HG02759 (cell line): ENCODE results near the gene ADAMTSL2.

Experiments
- ATAC-seq: cut with Tn5 transposase; IDR thresholded peaks from one replicate; pipeline ENCODE4 v1.9.1; 2021; ENCODE audit warnings: mild to moderate bottlenecking, moderate library complexity; ENCODE audit not compliant: unreplicated experiment

Gene ADAMTSL2

GRCh38 chr9:133529874-133530273 lies 4.6 kb upstream of the ADAMTSL2 start:
- ATAC-seq, result no peak

- ATAC-seq, result no peak
These were observed 3.2 kb upstream of the ADAMTSL2 start for GRCh38 chr9:133531293-133531692.

- ATAC-seq, result no peak
These were observed 1.4 kb upstream of the ADAMTSL2 start for GRCh38 chr9:133532937-133533668.

- no peak for ATAC-seq
These were observed 647 bp upstream of the ADAMTSL2 start for GRCh38 chr9:133533857-133534256.

- no peak for ATAC-seq
These were observed 888 bp downstream of the ADAMTSL2 start for GRCh38 chr9:133535306-133535877.

- ATAC-seq, result no peak
These were observed 1.6 kb downstream of the ADAMTSL2 start for GRCh38 chr9:133536080-133536479.

GRCh38 chr9:133536536-133536935 lies 2.0 kb downstream of the ADAMTSL2 start:
- ATAC-seq, result no peak

GRCh38 chr9:133537257-133537656 lies 2.8 kb downstream of the ADAMTSL2 start:
- ATAC-seq, result no peak

GRCh38 chr9:133538176-133538575 lies 3.7 kb downstream of the ADAMTSL2 start:
- ATAC-seq, result no peak

- no peak for ATAC-seq
These were observed 4.6 kb downstream of the ADAMTSL2 start for GRCh38 chr9:133538851-133539833.

GRCh38 chr9:133539991-133540697 lies 5.6 kb downstream of the ADAMTSL2 start:
- ATAC-seq, result no peak

- no peak for ATAC-seq
These were observed 6.2 kb downstream of the ADAMTSL2 start for GRCh38 chr9:133540698-133541025.

- no peak for ATAC-seq
These were observed 7.5 kb downstream of the ADAMTSL2 start for GRCh38 chr9:133542002-133542401.

GRCh38 chr9:133543772-133544467 lies 9.4 kb downstream of the ADAMTSL2 start:
- no peak for ATAC-seq

- no peak for ATAC-seq
These were observed 11.2 kb downstream of the ADAMTSL2 start for GRCh38 chr9:133545494-133546286.

GRCh38 chr9:133546287-133546680 lies 11.8 kb downstream of the ADAMTSL2 start:
- no peak for ATAC-seq

GRCh38 chr9:133547116-133547515 lies 12.6 kb downstream of the ADAMTSL2 start:
- no peak for ATAC-seq

GRCh38 chr9:133551446-133551845 lies 16.9 kb downstream of the ADAMTSL2 start:
- ATAC-seq, result no peak

- no peak for ATAC-seq
These were observed 17.7 kb downstream of the ADAMTSL2 start for GRCh38 chr9:133552236-133552635.

- ATAC-seq, result no peak
These were observed 18.6 kb downstream of the ADAMTSL2 start for GRCh38 chr9:133553123-133553522.
